Globus pallidus (tissue), 1 donor: ENCODE results near the gene PLP1.
"Not testable (repeated sequence)": the region's sequence is repeated elsewhere in the genome, so short reads cannot be mapped to it uniquely, and the experiment has no call there.

Source experiments
- DNase-seq: peaks from one replicate; pipeline ENCODE4 v3.0.0-alpha.2; 2015; ENCODE audit warnings: low spot score

PLP1 gene

GRCh38 chrX:103781062-103781402, 4.4 kb downstream of the PLP1 start:
- no peak for DNase-seq

GRCh38 chrX:103781706-103782105, 5.1 kb downstream of the PLP1 start:
- DNase-seq, result no peak

DNA sequence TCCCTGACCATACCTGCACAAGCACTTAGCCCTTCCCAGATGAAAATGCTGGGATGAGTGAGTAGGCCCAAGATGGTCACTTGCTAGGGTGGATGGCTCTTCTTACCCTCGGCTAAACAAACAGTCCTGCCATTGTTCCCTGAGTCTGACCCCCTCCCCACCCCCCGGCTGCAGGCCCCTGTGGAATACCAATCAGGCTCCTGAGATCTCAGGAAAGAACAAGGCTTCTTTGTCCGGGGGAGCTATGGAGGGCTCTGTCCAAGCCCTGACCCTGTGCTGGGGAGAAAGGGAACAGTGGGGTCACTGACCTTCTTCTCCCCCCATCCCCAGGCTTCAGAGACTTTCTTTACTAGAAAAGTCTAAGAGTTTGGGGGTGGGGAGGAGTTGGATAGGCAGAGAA, 6.0 kb downstream of the PLP1 start:
- DNase-seq, result peak; percentile 85

- DNase-seq, result no peak
These were observed 6.6 kb downstream of the PLP1 start for GRCh38 chrX:103783196-103783595.

DNA sequence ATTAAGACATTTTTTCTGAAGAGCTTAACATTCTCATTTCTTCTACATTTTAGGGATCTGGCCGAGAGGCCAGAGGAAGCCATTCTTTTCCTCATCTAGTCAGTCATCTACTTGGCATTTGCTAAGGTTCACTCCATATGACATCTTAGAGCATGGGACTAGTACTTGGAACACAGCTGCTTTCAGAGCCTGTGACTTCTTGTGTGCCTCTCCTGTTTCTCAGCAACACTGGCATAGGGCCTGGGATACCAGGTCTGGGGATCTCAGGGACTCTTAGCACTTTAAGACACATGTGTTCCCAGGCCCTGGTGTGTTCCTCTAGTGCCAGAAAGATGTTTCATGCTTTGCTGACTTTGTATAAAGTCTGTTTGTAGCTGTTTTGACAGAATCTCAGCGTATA, 7.3 kb downstream of the PLP1 start:
- DNase-seq, result no peak

DNA sequence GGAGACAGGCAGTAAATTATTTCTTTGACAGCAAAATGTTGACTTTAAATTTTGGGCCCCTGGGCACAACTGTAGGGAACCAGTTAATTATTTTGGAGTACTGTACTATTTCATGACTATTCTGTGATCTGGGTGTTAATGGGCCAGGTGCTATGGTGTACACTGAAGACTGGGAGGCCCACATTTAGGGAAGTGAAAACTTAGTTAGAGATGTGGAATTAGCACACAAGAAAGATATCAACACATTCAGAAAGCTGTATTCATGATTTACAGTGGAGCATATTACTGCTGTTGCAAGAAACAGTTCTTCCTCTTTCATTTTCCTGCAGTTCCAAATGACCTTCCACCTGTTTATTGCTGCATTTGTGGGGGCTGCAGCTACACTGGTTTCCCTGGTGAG, 12.4 kb downstream of the PLP1 start:
- DNase-seq, result no peak

- no peak for DNase-seq
These were observed 14.6 kb downstream of the PLP1 start for GRCh38 chrX:103791228-103791627.

DNA sequence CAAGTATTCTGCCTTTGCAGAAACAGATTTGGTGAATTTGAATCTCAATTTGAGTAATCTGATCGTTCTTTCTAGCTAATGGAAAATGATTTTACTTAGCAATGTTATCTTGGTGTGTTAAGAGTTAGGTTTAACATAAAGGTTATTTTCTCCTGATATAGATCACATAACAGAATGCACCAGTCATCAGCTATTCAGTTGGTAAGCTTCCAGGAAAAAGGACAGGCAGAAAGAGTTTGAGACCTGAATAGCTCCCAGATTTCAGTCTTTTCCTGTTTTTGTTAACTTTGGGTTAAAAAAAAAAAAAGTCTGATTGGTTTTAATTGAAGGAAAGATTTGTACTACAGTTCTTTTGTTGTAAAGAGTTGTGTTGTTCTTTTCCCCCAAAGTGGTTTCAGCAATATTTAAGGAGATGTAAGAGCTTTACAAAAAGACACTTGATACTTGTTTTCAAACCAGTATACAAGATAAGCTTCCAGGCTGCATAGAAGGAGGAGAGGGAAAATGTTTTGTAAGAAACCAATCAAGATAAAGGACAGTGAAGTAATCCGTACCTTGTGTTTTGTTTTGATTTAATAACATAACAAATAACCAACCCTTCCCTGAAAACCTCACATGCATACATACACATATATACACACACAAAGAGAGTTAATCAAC, 15.3 kb downstream of the PLP1 start:
- no peak for DNase-seq

DNA sequence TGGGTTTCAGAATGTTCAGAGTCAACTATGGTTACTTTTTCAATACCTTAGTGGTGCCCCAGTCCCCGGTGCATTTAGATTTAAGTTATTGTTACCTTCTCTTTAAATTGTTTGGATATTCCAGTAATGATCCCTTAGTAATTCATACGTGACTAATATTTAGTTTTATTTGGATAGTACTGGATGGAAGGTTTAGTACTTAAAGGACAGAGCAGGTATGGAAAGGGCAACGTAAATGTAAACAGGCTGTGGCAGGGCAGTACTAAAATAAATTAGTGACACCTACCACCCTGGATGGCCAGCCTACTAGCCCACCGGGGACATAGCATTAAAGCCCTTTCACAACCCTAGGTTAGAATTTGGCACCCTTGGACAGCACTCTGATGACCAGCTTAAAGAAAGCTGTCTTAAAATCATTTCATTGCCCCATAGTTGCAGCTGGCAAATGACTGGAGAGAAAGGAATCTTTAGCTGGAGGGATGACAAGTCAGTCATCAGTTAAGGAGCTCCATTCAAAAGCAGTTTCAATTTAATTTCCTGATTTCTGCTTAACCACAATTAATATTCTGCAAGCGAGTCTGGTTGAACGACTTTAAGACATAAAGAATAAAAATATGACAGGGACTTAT, 16.4 kb downstream of the PLP1 start:
- DNase-seq, result no peak

- DNase-seq, result no peak
These were observed 16.9 kb downstream of the PLP1 start for GRCh38 chrX:103793545-103793940.

- no peak for DNase-seq
These were observed 17.5 kb downstream of the PLP1 start for GRCh38 chrX:103794119-103794518.

DNA sequence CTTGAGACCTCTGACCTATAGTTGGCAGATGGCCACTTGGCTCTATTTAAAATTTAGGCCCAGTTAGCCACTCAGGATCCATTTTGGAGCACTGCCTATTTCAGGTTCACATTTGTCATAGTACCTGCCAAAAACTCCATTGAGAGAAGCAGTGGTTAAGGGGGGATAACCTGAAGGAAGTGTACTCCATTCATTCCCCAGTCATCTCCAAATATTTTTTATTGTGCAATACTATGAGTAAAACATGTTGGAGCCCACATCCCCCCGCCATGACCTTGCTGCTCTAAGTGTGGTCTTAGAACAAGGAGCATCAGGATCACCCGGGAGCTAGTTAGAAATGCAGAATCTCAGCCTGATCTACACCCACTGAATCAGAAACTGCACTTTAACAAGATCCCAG, 21.1 kb downstream of the PLP1 start:
- DNase-seq, result no peak

GRCh38 chrX:103800318-103800717, 23.7 kb downstream of the PLP1 start:
- DNase-seq, result no peak

DNA sequence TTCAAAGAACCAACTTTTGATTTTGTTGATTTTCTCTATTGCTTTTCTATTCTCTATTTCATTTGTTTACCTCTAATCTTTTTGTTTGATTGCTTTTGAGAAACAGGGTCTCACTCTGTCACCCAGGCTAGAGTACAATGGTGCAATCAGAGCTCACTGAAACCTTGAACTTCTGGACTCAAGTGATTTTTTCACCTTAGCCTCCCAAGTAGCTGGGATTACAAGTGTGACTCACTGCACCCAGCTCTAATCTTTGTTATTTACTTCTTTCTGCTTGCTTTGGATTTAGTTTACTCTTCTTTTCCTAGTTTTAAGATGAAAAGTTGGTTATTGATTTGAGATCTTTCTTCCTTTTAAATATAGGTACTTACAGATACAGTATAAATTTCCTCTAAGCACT, 29.2 kb downstream of the PLP1 start:
- DNase-seq, result no peak

GRCh38 chrX:103806862-103807474, 30.3 kb downstream of the PLP1 start:
- DNase-seq, result no peak

DNA sequence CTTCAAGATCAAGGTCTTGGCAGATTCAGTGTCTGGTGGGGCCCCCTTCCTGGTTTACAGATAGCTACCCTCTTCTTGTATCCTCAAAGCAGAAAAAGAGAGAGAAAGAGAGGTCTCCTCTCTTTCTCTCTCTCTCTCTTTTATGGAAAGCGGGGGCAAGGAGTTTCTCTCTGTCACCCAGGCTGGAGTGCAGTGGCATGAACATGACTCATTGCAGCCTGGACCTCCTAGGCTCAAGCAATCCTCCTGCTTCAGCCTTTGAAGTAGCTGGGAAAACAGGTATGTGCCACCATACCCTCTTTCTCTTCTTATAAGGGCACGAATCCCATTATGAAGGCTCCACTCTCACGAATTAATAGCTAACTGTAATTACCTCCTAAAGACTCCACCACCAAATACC, 35.2 kb downstream of the PLP1 start:
- no peak for DNase-seq

DNA sequence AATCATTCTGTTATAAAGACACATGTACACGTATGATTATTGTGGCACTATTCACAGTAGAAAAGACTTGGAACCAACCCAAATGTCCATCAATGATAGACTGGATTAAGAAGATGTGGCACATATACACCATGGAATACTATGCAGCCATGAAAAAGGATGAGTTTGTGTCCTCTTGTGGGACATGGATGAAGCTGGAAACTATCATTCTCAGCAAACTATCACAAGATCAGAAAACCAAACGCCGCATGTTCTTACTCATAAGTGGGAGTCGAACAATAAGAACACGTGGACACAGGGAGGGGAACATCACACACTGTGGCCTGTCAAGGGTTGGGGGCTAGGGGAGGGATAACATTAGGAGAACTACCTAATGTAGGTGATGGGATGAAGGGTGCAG, 40.5 kb downstream of the PLP1 start:
- not testable (repeated sequence) for DNase-seq

DNA sequence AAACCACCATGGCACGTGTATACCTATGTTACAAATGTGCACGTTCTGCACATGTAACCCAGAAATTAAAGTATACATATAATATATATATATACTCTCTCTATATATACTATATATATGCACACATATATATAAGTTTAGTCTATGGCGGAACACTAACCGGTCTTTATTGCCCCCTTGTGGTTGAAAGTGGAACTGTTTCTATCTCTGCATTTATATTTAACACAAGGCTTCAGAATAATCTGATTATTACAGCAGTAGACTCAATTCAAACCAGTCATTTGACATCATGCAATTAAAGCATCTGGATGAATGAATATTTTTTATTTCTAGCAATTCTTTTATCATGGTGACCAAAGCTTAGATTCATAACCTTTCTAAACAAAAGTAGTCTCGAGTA, 40.9 kb downstream of the PLP1 start:
- DNase-seq, result peak; percentile 60

DNA sequence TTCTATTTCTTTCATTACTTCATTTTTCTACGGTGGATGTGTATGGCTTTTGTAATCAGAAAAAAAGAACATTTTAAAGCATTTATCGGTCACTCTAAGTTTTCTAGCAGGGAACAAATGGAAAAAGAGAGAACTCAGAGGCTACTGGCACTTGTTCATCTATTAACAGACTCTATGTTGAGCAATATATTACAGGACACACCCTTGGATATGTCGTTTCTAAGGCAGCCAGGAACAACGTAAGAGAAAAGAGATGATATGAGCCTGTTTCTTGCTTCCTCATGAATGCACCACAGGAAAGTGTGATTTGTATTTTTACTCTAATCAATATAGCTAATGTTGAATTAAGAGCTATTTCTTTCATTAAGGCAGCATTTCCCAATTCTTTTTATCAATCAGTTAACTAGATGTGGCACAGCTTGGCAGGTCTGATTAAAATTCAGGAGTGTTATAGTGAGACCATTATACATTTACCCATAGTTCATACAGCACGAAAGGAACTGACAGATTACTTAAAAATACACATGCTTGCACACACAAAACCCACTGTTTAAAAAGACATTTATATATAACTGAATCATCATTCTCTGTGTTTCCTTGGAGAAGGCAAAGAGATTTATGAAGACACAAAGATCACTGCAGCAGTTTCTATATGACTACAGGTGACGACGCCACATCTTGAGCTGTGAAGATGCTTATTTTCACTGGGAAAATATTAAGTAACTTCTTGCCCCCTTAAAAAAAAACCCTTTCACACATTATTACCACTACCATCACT, 42.4 kb downstream of the PLP1 start:
- DNase-seq, result no peak

- not testable (repeated sequence) for DNase-seq
These were observed 44.2 kb downstream of the PLP1 start for GRCh38 chrX:103820802-103821201.

- no peak for DNase-seq
These were observed 47.0 kb downstream of the PLP1 start for GRCh38 chrX:103823591-103823990.

- no peak for DNase-seq
These were observed 49.2 kb downstream of the PLP1 start for GRCh38 chrX:103825881-103826280.

- DNase-seq, result no peak
These were observed 51.9 kb downstream of the PLP1 start for GRCh38 chrX:103828529-103828928.
